GM20000 (cell line): ENCODE results near the gene FEM1A.

Experiments used
- DNase-seq: peaks from one replicate; pipeline ENCODE4 v3.0.0; 2012; ENCODE audit warnings: low spot score
- CTCF ChIP-seq: IDR thresholded peaks from 2 replicates; pipeline ENCODE4 v1.5.1; 2012; ENCODE audit warnings: mild to moderate bottlenecking, control low read depth; ENCODE audit errors: extremely low read depth, missing control alignments

Gene FEM1A

DNA sequence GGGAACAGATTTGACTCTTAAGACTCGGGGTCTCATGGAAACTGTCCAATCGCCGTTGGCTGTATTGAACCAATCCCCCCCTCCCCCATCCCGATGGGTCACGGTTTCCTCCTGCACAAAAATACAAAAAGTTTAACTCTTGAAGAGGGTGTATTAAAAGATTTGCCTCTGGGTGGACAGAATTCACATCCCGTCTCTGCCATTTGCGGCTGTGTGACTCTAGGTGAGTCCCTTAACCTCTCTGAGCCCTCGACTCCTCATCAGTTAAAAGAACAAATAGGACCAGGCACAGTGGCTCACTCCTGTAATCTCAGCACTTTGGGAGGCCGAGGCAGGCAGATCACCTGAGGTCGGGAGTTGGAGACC lies 31.3 kb upstream of the FEM1A start:
- TF ChIP-seq CTCF, result no peak
- no peak for DNase-seq

DNA sequence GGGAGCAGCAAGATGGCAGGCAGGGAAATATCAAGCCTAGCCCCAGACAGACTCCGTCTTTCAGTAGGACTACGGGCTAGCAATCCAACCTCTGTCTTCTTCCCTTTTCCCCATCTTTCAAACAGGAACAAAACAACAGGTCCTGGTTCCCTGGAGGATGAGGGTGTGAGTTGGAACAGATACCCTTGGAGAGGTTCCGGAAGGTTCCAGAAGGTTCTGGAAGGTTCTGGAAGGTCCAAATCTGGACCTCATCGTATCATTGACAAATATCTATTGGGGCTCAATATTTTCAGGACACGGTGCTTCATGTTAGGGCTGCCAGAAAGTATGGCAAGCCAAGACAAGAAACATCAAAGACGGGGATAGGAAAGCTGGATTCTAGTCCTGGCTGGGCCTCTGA lies 28.5 kb upstream of the FEM1A start:
- DNase-seq, result no peak
- TF ChIP-seq CTCF, result no peak

GRCh38 chr19:4764393-4764660 lies 27.2 kb upstream of the FEM1A start:
- TF ChIP-seq CTCF, result no peak
- DNase-seq, result no peak

- peak; percentile 81 for DNase-seq
- TF ChIP-seq CTCF, result no peak
Measured at GRCh38 chr19:4768934-4769777, 22.4 kb upstream of the FEM1A start.

- no peak for TF ChIP-seq CTCF
- no peak for DNase-seq
Measured at GRCh38 chr19:4772566-4772965, 19.0 kb upstream of the FEM1A start.

DNA sequence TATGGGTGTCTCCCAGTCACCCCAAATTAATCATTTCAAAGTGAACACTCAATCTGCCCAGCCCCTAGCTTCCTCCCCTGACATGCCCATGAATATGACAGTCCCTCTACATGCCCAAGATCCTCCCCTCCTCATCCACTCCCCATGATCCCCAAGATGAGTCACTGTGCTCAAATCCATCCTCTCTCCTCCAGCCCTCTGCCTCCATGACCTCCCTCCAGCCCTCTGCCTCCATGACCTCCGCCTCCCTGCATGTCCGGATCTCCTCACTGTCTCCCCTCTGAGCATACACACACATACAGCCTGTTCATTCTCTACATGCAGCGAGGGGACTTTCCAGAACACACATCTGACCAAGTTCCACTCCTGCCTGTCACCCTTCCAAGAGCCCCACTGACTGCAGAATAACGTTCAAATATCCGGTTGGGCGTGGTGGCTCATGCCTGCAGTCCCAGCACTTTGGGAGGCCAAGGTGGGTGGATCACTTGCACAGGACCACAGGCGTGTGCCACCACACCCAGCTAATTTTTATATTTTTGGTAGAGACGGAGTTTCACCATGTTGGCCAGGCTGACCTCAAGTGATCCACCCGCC lies 18.4 kb upstream of the FEM1A start:
- no peak for TF ChIP-seq CTCF
- no peak for DNase-seq

DNA sequence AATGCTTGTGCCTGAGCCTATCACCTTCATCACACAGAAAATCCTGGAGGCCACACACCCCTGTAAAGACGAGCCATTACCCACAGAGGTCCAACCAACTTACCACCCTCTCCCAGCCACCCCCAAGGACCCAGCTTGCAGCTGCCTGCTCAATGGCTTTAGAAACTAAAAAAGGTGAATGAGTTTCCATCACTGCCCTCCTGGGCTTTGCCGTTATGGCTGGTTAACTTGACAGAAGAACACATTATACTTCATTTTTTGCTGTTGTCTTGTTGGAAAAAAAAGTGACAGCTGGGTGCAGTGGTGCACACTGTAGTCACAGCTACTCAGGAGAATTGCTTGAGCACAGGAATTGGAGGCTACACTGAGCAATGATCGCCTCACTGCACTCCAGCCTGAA lies 17.4 kb upstream of the FEM1A start:
- no peak for DNase-seq
- TF ChIP-seq CTCF, result no peak
